PFSK-1 (cell line): ENCODE data around the gene MYMX.

Experiments used
- POLR2AphosphoS5 ChIP-seq: IDR thresholded peaks from 2 replicates; pipeline ENCODE4 v1.6.1; 2012; ENCODE audit warnings: low read depth, mild to moderate bottlenecking, control low read depth, low read length, moderate library complexity
- SIN3A ChIP-seq: IDR thresholded peaks from 2 replicates; pipeline ENCODE4 v1.6.1; 2012; ENCODE audit warnings: mild to moderate bottlenecking, low read length, moderate library complexity, borderline replicate concordance; ENCODE audit not compliant: insufficient read depth
- TF ChIP-seq, protein P1 (sequence below), 2 experiments: IDR thresholded peaks; 2 replicates each; pipeline versions ENCODE4 v1.6.1 to v1.8.0; 2011 to 2012; ENCODE audit warnings: low read depth in 2 of 2, low read length in 2 of 2, control low read depth in 1 of 2, inconsistent platforms in 1 of 2, mild to moderate bottlenecking in 1 of 2, moderate library complexity in 1 of 2; ENCODE audit not compliant: insufficient read depth in 1 of 2

DNA sequence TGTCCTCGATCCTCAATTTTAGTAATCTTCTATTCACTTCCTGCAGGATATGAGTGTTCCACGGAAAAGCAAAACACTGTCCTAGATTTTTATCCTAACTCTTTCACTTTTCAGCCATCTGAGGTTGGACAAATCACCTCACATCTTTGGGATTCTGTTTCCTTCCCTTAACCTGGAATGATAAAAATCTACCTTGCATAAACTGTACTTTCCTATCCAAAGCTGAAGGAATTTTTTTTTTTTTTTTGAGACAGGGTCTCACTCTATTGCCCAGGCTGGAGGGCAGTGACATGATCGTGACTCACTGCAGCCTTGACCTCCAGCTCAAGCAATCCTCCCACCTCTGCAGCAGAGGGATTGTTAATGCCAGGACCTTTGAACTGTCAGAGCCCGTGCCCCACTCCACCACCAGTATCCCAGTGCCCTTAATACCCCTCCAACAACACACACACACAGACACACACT is 37.6 kb upstream of the MYMX start:
- TF ChIP-seq, protein P1, sequence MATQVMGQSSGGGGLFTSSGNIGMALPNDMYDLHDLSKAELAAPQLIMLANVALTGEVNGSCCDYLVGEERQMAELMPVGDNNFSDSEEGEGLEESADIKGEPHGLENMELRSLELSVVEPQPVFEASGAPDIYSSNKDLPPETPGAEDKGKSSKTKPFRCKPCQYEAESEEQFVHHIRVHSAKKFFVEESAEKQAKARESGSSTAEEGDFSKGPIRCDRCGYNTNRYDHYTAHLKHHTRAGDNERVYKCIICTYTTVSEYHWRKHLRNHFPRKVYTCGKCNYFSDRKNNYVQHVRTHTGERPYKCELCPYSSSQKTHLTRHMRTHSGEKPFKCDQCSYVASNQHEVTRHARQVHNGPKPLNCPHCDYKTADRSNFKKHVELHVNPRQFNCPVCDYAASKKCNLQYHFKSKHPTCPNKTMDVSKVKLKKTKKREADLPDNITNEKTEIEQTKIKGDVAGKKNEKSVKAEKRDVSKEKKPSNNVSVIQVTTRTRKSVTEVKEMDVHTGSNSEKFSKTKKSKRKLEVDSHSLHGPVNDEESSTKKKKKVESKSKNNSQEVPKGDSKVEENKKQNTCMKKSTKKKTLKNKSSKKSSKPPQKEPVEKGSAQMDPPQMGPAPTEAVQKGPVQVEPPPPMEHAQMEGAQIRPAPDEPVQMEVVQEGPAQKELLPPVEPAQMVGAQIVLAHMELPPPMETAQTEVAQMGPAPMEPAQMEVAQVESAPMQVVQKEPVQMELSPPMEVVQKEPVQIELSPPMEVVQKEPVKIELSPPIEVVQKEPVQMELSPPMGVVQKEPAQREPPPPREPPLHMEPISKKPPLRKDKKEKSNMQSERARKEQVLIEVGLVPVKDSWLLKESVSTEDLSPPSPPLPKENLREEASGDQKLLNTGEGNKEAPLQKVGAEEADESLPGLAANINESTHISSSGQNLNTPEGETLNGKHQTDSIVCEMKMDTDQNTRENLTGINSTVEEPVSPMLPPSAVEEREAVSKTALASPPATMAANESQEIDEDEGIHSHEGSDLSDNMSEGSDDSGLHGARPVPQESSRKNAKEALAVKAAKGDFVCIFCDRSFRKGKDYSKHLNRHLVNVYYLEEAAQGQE (IDR thresholded peaks at IDR 0.05; ENCODE audit: insufficient read depth in 1 of 2, low read depth in 2 of 2, low read length in 2 of 2): no peak
- TF ChIP-seq POLR2AphosphoS5 (no peak), SIN3A (no peak)
